ENCODE results near the gene BPIFB1. TPM values are rescaled to one million over a fixed set of nuclear protein-coding genes. Genes with fewer than 3 reads are reported as not detected.

Gene BPIFB1
- total and polyA plus RNA-seq, 2 of the 8 experiments (the other 6 are each of a cell fraction or from before 2014, with no cell fraction given) = not detected

DNA sequence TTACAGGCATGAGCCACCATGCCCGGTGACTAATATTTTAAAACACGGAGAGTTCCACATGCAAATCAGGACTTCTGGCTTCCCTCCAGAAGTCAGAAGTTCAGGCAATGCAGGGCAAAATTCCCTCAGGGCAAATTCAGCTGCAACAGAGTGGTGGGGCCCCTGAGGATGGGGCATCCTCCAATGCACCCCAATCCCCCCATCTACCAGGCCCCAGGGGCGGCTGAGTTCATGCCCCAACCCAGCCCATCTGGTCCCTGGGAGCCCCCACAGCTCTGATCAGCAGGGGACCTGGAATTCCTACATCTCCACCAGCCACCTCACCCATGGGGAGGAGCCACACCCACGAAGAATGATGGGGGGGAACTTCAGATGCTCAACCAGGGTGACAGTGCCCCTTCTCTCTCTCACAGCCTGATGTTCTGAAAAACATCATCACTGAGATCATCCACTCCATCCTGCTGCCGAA lies 22.6 kb downstream of the BPIFB1 start:
- Histone ChIP-seq H3K9me3 (ENCODE audit: insufficient read depth in 2 of 2, low read depth in 1 of 2, low read length in 1 of 2) (no peaks in the 10 kb centered on the region), H4K20me1 (replicated peaks in 1 of 2; ENCODE audit: control insufficient read depth in 1 of 2, insufficient read depth in 2 of 2, low read length in 2 of 2) (peaks cover 0 to 3% of the 10 kb centered on the region in 2 experiments), H2BK12ac (ENCODE audit: low read depth, low read length) (no peak overlapping the region), H4K8ac (ENCODE audit: extremely low read depth, insufficient read depth, low read length) (no peak overlapping the region), H2BK20ac (ENCODE audit: low read length) (no peak overlapping the region), H3K4ac (replicated peaks; ENCODE audit: insufficient read length, low read depth, low read length) (no peak overlapping the region), H3K27ac (ENCODE audit: low read depth, low read length) (no peak overlapping the region), H3K4me1 (replicated peaks in 1 of 4; ENCODE audit: control insufficient read depth in 3 of 4, insufficient read depth in 4 of 4, low read length in 3 of 4) (no peaks in the 10 kb centered on the region), H3K9ac (replicated peaks in 1 of 4; ENCODE audit: extremely low read depth in 1 of 4, low read depth in 3 of 4, low read length in 3 of 4) (no peak overlapping the region), H2BK120ac (replicated peaks; ENCODE audit: low read depth, low read length) (no peak overlapping the region), H2BK15ac (ENCODE audit: low read length) (no peak overlapping the region), H4K5ac (ENCODE audit: insufficient read length, low read depth, low read length) (no peak overlapping the region), H4K91ac (replicated peaks; ENCODE audit: insufficient read length, low read length) (no peak overlapping the region), H2AK5ac (ENCODE audit: low read depth, low read length) (no peak overlapping the region), H3K23ac (ENCODE audit: insufficient read length) (no peak overlapping the region), H2AFZ (ENCODE audit: low read length) (no peak overlapping the region), H3K23me2 (ENCODE audit: low read depth, low read length) (peaks cover 5% of the 10 kb centered on the region; the same call in 1 of the 2 replicates), H3K79me1 (ENCODE audit: low read depth, low read length) (no peaks in the 10 kb centered on the region), H3K14ac (ENCODE audit: insufficient read length) (no peak overlapping the region), H3K27me3 (replicated peaks in 1 of 4; ENCODE audit: control insufficient read depth in 3 of 4, extremely low read depth in 1 of 4, insufficient read depth in 3 of 4, low read length in 3 of 4) (no peaks in the 10 kb centered on the region), H3K18ac (ENCODE audit: extremely low read depth, low read length) (no peak overlapping the region), H3K79me2 (ENCODE audit: control insufficient read depth in 1 of 2, insufficient read depth in 2 of 2, low read length in 2 of 2) (no peaks in the 10 kb centered on the region), H3K36me3 (ENCODE audit: control insufficient read depth in 2 of 4, insufficient read depth in 4 of 4, low read length in 3 of 4) (no peaks in the 10 kb centered on the region), H3K4me2 (ENCODE audit: insufficient read depth in 1 of 2, low read depth in 2 of 2, low read length in 2 of 2) (no peak overlapping the region), H2BK5ac (ENCODE audit: low read depth, low read length) (no peak overlapping the region), H3K4me3 (ENCODE audit: extremely low read depth in 1 of 4, insufficient read depth in 2 of 4, low read depth in 3 of 4, low read length in 4 of 4) (no peak overlapping the region), H3K56ac (replicated peaks; ENCODE audit: insufficient read length, low read depth, low read length) (no peak overlapping the region)
- 81% methylated on average over 5 of the region's 5 CpGs; no CpG with 5 or more reads in 1 of the 2 experiments for WGBS, 2 experiments (ENCODE audit: extremely low coverage in 1 of 2, insufficient coverage in 1 of 2, insufficient read length in 1 of 2, insufficient replicate concordance in 2 of 2, low coverage in 1 of 2, low lambda C conversion rate in 2 of 2, missing lambda C conversion rate in 1 of 2)
- FAIRE-seq (no peak), DNase-seq (ENCODE audit: low read depth in 1 of 2, low spot score in 2 of 2) (no peak)
- ChIA-PET POLR2A (ENCODE audit: partially characterized antibody) (no interaction called here), CTCF (ENCODE audit: partially characterized antibody) (no interaction called here)
- TF ChIP-seq CBX8 (IDR thresholded peaks at IDR 0.05; ENCODE audit: borderline replicate concordance, low read depth, low read length) (no peak), RNF2 (IDR thresholded peaks at IDR 0.05; ENCODE audit: borderline replicate concordance, low read depth, low read length, missing control alignments, poor library complexity, severe bottlenecking) (no peak), SRF (IDR thresholded peaks at IDR 0.05; ENCODE audit: low read depth, low read length) (no peak), SP4 (IDR thresholded peaks at IDR 0.05; ENCODE audit: low read length) (no peak), PHF8 (conservative IDR thresholded peaks at IDR 0.05; ENCODE audit: low read depth, low read length) (no peak), TAF1 (IDR thresholded peaks at IDR 0.05; ENCODE audit: low read depth, low read length) (no peak), SP1 (IDR thresholded peaks at IDR 0.05; ENCODE audit: low read depth, low read length) (no peak), RFX5 (IDR thresholded peaks at IDR 0.05; ENCODE audit: borderline replicate concordance, low read depth, low read length) (no peak), POU5F1 (IDR thresholded peaks at IDR 0.05; ENCODE audit: low read depth, low read length) (no peak), CHD1 (IDR thresholded peaks at IDR 0.05; ENCODE audit: low read depth, low read length) (no peak), HDAC6 (IDR thresholded peaks at IDR 0.05; ENCODE audit: low read depth, low read length) (no peak)
- TF ChIP-seq, protein P1, sequence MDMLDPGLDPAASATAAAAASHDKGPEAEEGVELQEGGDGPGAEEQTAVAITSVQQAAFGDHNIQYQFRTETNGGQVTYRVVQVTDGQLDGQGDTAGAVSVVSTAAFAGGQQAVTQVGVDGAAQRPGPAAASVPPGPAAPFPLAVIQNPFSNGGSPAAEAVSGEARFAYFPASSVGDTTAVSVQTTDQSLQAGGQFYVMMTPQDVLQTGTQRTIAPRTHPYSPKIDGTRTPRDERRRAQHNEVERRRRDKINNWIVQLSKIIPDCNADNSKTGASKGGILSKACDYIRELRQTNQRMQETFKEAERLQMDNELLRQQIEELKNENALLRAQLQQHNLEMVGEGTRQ (IDR thresholded peaks at IDR 0.05; ENCODE audit: low read length) = no peak
- TF ChIP-seq, protein P2, sequence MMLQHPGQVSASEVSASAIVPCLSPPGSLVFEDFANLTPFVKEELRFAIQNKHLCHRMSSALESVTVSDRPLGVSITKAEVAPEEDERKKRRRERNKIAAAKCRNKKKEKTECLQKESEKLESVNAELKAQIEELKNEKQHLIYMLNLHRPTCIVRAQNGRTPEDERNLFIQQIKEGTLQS (IDR thresholded peaks at IDR 0.05; ENCODE audit: insufficient read depth, low read depth, low read length) = no peak

Data from H1 (cell line).